ENCODE results near the gene BTBD19.
"Not testable (repeated sequence)": the region's sequence is repeated elsewhere in the genome, so short reads cannot be mapped to it uniquely, and the experiment has no call there.

BTBD19 gene

DNA sequence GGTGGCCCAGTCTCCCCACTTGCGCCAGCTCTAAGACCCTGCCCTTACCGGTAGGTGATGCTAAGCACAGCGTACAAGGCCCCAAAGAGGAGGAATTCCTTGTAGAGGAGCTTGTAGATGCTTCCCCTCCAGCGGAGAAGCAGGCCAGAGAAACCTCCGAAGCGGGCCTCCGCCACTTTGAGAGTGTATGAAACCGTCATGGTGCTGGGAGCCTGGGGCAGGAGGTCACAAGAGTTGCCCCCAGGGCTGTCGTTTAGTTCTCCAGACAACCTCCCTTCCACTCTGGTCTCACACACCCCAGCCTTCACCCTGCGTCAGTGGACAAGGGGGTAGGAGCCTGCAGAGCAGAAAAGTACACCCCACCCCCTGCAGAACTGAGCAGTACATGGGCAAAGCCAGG is 20.8 kb upstream of the BTBD19 start:
- DNase-seq (ENCODE audit: low read depth), result no peak

DNA sequence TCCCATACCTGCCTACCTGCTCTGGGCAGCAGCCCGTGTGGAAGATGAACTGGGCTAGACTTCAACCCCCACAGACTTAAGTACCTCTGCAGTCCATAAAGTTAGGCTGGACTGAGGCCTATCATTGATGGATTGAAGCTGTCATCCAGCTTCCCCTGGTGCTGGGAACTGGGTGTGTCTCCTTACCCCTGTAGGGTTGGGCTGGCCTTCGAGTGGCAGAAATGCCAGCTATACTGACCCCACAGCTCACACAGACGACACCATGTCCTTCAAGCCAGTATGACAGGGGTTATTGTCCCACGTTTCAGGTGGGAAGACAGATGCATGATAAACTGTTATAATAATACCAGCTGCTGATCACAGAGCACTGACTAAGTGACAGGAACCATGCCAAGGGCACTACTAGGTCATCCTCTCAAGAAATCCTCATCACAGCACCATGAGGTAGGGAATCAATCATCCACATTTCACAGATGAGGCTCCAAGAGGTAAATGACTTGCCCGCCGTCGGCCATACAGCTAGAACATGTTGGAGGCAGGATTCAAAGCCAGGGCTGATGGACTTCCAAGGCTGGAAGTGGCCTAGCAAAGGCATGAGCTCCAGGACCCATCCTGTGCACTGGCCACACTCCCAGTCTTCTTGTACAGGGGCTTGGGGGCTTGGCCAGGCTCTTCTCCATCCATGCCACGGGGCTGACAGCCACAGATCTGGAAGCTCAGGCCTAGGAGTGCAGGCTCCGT is 20.0 kb upstream of the BTBD19 start, which contains the start of gene BEST4:
BEST4 (minus strand) TSS at position 51 of the 741 bp plus-strand sequence. CDS start 465 bp downstream, outside the sequence.
- DNase-seq (ENCODE audit: low read depth), result no peak

DNA sequence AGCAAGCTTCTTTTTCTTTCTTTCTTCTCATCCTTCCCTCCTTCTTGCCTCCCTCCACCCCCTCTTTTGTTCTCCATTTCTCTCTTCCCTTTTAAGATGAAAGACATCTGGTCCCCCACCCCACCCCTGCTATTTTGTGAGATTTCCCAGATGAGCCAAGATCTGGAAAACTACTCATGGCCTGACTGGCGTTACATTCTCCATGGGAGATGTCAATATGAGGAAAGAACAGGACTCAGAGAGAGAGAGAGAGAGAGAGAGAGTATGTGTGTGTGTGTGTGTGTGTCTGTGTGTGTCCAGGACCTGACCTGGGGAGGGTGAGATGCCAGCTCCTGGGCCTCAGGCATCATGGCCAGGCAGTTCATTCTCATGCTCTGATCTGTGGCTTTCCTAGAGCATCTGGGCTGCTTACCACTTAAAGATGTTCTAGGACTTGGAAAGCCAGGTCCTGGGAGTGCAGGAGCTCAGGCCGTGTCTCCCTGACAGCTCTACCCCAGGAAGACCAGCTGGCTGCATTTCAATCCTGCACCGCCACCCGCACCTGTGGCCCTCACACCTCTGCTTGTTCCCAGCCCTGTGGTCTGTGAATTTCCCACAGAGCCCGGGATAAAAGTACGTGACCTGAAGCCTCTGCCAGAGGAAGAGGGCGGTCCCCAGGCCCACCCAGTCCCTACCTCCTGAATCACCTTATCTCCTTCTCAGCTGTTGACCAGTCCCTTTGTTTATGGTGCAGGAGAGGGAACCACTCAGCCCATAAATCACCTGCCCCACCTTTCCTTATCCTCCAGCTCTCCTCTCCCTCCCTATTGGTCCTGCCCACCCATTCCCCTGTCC is 17.1 kb upstream of the BTBD19 start:
- DNase-seq (ENCODE audit: low read depth), result no peak

DNA sequence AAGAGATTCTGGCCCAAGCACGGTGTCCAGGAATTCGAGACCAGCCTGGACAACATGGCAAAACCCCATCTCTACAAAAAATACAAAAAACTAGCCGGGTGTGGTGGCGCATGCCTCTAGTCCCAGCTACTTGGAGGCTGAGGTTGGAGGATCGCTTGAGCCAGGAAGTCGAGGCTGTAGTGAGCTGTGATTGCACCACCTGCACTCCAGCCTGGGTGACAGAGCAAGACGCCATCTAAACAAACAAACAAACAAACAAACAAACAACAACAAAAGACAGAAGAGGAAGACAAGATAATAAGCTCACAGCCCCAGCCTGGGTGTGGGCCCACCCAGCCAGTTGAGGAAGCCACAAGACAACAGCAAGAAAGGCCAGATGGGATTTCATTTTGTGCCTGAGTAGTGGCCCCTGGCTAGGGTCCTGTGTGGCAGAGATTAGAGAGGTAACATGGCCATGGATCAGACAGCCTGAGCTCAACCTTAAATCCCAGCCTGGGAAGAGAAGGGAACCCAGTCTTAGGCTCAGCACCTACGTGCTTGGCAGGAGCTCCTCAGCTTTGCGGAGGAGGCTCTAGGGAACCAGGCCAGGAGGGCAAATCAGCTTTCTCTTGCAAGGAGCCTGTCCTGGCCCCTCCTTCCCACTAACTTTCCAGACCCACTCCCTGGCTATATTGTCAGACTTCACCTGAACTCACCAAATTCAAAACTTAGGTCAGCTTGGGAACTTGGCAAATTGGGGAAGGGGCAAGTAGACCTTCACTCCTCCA is 15.4 kb upstream of the BTBD19 start:
- no peak for DNase-seq (ENCODE audit: low read depth)

DNA sequence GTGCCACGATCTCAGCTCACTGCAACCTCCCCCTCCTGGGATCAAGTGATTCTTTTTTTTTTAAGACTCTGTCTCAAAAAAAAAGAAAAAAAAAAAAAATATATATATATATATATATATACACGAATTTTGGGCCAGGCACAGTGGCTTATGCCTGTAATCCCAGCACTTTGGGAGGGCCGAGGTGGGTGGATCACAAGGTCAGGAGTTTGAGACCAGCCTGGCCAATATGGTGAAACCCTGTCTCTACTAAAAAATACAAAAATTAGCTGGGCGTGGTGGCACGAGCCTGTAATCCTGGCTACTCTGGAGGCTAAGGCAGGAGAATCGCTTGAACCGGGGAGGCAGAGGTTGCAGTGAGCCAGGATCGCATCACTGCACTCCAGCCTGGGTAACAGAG is 10.4 kb upstream of the BTBD19 start:
- not testable (repeated sequence) for DNase-seq (ENCODE audit: low read depth)

GRCh38 chr1:44798481-44799365 is 9.6 kb upstream of the BTBD19 start:
- no peak for DNase-seq (ENCODE audit: low read depth)

DNA sequence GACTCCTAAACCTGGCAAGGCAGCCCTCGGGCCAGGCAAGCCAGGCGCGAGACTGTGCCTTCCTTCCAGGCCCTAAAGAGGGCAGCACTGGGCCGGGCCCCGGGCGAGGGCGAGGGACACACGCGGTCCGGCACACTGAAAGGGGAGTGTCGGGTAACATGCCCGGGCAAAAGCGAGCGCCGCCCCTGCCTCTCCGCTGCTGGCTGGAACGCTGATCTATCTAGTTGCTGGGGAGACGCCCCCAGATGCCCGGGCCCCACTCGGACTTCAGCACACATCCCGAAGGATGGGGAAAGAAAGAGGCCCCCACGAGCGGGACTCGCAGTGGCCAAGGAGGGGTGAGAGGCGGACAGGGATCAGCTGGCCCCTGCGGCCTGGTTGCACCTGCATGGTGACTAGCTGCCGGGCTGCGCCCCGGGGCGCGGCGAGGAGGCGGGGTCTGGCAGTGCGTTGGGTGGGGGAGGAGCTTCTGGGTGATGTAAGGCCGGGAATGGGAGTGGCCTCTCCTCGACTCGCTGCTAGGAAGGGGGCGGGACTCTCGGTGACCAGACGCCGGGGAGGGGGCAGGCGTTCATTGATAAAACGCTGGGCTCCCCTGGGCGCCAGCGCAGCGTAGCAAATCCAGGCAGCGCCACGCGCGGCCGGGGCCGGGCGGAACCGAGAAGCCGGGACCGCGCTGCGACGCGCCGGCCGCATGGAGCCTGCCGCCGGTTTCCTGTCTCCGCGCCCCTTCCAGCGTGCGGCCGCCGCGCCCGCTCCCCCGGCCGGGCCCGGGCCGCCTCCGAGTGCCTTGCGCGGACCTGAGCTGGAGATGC is 8.3 kb upstream of the BTBD19 start, which contains the start of gene PLK3:
PLK3 (plus strand) TSS at position 608 of the 815 bp plus-strand sequence; CDS start at position 695, 87 bp downstream.
- DNase-seq (ENCODE audit: low read depth), result peak; percentile 96

GRCh38 chr1:44801491-44802305 is 6.6 kb upstream of the BTBD19 start:
- DNase-seq (ENCODE audit: low read depth), result no peak

DNA sequence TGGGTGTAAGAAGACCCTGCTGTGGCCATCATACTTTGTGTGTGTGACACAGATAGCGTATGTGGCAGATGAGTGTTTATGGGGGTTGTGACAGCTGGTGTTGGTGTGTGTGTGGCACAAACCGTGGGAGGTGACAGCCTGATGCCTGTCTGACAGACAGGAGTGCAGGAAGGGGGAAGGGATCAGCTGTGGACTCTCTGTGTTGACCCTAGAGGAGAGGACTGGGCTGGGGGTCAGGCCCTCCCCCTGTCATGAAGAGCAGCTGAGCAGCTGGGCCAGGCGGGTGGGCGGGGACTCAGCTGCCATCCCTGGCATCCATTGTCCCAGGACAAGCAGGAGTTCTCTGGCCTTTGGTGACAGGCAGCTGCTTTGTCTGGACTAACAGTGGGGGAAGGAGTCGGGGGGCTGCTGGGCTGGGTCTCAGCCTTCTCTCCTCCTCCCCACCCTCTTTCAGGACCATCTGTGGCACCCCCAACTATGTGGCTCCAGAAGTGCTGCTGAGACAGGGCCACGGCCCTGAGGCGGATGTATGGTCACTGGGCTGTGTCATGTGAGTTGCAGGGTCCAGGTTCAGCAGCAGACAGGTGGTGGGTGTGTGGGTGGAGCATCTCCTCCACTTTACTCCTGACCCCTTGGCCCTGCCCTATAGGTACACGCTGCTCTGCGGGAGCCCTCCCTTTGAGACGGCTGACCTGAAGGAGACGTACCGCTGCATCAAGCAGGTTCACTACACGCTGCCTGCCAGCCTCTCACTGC is 5.8 kb upstream of the BTBD19 start:
- DNase-seq (ENCODE audit: low read depth), result no peak

- DNase-seq (ENCODE audit: low read depth), result no peak
Observed at GRCh38 chr1:44803062-44803311, 5.3 kb upstream of the BTBD19 start.

- DNase-seq (ENCODE audit: low read depth), result no peak
Observed at GRCh38 chr1:44803312-44804095, 4.8 kb upstream of the BTBD19 start.

- DNase-seq (ENCODE audit: low read depth), result no peak
Observed at GRCh38 chr1:44805311-44806024, 2.9 kb upstream of the BTBD19 start.

DNA sequence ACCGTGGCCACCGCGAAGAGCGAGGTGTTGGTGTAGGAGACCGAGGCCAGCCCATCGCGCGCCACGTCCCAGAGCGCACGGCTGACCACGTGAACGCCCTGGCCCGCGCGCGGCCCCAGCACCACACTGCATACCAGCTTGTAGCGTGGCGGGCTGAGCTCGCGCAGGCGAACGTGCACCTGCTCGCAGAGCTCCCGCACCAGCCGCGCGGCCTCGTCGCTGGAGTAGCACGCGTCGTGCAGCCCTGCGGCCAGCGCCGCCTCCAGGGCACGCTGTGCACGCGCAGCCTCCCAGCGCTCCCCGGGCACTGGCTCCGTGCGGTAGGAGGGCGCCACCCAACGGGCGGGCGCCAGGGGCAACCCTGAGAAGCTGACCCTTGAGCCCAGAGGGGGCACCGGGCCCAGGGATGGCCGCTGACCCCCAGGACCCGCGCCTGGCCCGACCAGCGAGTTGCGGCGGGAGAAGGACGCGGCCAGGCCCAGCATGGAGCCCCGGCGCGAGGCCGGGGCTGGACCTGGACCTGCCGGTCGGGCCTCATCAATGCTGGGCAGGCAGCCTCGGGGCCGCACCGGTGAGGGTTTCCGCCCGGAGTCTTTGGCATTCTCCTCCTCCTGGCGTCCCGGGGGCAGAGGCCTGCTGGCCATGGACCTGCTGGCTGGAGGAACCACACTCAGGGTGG is 2.2 kb upstream of the BTBD19 start:
- DNase-seq (ENCODE audit: low read depth), result no peak

GRCh38 chr1:44806704-44807363 is 1.5 kb upstream of the BTBD19 start, which contains the start of gene DYNLT4:
Gene DYNLT4 (minus strand): TSS chr1:44807351. CDS start chr1:44806668, 683 bp downstream.
- no peak for DNase-seq (ENCODE audit: low read depth)

DNA sequence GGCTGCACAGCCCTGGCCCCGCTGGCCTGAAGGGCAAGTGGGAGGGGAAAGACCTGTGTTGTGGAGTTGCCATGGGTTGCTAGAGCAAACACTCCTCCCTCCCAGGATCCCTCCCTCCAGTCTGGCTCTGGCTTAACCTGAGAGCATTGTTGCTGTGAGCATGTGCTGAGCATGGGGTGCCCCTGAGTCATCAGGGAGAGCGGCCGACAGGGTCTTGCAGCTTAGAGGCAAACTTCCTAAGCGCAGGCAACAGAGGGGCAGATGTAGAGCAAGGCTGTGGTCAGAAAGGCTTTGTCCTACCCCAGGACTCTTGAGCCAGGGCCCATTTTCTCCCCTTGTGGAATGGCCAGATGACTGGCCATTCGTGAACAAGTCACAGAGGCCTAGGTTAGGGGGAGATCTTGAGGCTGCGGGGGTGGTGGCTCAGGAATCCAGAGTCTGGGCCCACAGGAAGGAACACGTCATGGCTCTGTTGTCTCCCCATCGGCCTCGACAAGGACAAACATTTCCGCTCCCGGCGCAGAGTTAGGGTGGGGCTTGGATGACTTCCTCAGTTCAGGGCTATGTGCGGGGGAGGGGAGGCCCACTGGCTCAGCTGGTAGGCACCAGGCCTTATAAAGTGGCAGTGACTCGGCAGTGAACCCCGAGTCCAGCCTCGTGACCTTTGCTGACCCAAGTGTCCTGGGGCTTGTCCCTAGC is 810 bp upstream of the BTBD19 start:
- DNase-seq (ENCODE audit: low read depth), result peak; percentile 100
